MM.1S (cell line): ENCODE results near the gene CDC27.

Experiments used
- EZH2 ChIP-seq: fragments of 300-600 bp; sonication (generic); optimal IDR thresholded peaks from 2 replicates; pipeline ENCODE3; 2017; ENCODE audit warnings: low read depth, mild to moderate bottlenecking, antibody characterized with exemption, low read length, mixed read lengths
- TF ChIP-seq, protein P1 (sequence below): fragments of 300-600 bp; sonication (generic); IDR thresholded peaks from 2 replicates; pipeline ENCODE4 v1.5.1; 2016; ENCODE audit warnings: antibody characterized with exemption, low read length, mixed read lengths

DNA sequence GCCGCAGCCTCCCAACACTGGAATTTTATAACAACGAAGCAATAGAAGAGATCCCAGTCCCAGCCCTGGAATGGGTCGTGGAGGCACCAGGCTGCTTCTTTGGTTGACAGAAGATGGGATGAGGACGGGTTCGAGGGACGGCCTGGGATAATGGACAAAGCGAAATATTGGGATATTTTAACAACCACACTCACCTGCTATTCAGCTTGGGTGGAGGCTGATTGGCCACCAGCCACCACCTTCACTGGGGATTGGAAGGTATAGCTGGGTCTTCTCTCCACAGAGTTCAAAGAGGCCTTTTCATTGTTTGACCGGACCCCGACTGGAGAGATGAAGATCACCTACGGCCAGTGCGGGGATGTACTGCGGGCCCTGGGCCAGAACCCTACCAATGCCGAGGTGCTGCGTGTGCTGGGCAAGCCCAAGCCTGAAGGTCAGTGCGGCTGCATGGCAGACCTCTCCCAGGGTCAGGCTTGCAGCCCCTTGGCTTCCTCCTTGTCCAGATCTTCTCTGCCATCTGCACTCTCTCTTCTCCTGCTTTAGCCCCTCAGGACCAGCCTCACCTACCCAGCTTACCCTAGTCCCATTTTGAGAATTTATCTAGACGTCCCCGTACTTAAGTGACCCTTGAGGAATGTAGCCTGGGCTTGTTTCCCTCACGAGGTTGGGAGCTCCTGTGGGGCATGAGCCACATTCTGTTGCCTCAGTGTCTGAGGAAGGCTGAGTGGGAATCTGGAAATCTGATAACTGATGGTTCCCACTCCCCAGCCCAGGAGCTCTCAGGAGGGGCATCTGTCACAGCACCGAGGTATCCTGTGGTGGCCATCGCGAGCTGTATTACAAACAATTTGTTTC is 30.8 kb upstream of the CDC27 start:
- TF ChIP-seq, protein P1, sequence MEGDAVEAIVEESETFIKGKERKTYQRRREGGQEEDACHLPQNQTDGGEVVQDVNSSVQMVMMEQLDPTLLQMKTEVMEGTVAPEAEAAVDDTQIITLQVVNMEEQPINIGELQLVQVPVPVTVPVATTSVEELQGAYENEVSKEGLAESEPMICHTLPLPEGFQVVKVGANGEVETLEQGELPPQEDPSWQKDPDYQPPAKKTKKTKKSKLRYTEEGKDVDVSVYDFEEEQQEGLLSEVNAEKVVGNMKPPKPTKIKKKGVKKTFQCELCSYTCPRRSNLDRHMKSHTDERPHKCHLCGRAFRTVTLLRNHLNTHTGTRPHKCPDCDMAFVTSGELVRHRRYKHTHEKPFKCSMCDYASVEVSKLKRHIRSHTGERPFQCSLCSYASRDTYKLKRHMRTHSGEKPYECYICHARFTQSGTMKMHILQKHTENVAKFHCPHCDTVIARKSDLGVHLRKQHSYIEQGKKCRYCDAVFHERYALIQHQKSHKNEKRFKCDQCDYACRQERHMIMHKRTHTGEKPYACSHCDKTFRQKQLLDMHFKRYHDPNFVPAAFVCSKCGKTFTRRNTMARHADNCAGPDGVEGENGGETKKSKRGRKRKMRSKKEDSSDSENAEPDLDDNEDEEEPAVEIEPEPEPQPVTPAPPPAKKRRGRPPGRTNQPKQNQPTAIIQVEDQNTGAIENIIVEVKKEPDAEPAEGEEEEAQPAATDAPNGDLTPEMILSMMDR = no peak
- TF ChIP-seq EZH2 = no peak
